HG02981 (cell line): ENCODE results near the gene UGT1A7.
"Not testable (repeated sequence)": the region's sequence is repeated elsewhere in the genome, so short reads cannot be mapped to it uniquely, and the experiment has no call there.

Source experiments
- ATAC-seq: cut with Tn5 transposase; IDR thresholded peaks from one replicate; pipeline ENCODE4 v1.9.1; 2021; ENCODE audit warnings: mild to moderate bottlenecking, moderate library complexity; ENCODE audit not compliant: unreplicated experiment

UGT1A7 gene

GRCh38 chr2:233711312-233712008 lies 29.8 kb downstream of the UGT1A7 start:
- ATAC-seq: no peak

- no peak for ATAC-seq
Measured at GRCh38 chr2:233712611-233713261, 31.0 kb downstream of the UGT1A7 start, which contains the start of gene UGT1A5. Gene UGT1A5, plus strand, starts transcription at chr2:233712907. Its CDS starts 85 bp downstream, at chr2:233712992.

- no peak for ATAC-seq
Measured at GRCh38 chr2:233713262-233713615, 31.5 kb downstream of the UGT1A7 start.

- ATAC-seq: no peak
Measured at GRCh38 chr2:233714121-233714520, 32.4 kb downstream of the UGT1A7 start.

GRCh38 chr2:233718552-233718951 lies 36.9 kb downstream of the UGT1A7 start, which contains the start of gene UGT1A4:
Gene UGT1A4, plus strand, starts transcription at chr2:233718736. Its CDS starts 85 bp downstream, at chr2:233718821.
- ATAC-seq: no peak

- ATAC-seq: no peak
Measured at GRCh38 chr2:233728723-233729301, 47.1 kb downstream of the UGT1A7 start, which contains the start of gene UGT1A3. Gene UGT1A3, plus strand, starts transcription at chr2:233729042. Its CDS starts 85 bp downstream, at chr2:233729127.

- ATAC-seq: not testable (repeated sequence)
Measured at GRCh38 chr2:233736868-233737653, 55.4 kb downstream of the UGT1A7 start.

- no peak for ATAC-seq
Measured at GRCh38 chr2:233740870-233741269, 59.2 kb downstream of the UGT1A7 start.

- ATAC-seq: no peak
Measured at GRCh38 chr2:233743464-233744259, 62.0 kb downstream of the UGT1A7 start.

GRCh38 chr2:233745073-233745755 lies 63.5 kb downstream of the UGT1A7 start:
- ATAC-seq: no peak

- ATAC-seq: not testable (repeated sequence)
Measured at GRCh38 chr2:233745838-233746237, 64.1 kb downstream of the UGT1A7 start.

- no peak for ATAC-seq
Measured at GRCh38 chr2:233746475-233747282, 65.0 kb downstream of the UGT1A7 start.

GRCh38 chr2:233747283-233747544 lies 65.5 kb downstream of the UGT1A7 start:
- no peak for ATAC-seq

- not testable (repeated sequence) for ATAC-seq
Measured at GRCh38 chr2:233750689-233751088, 69.0 kb downstream of the UGT1A7 start.

GRCh38 chr2:233751212-233752009 lies 69.7 kb downstream of the UGT1A7 start:
- not testable (repeated sequence) for ATAC-seq

- ATAC-seq: no peak
Measured at GRCh38 chr2:233754872-233755611, 73.3 kb downstream of the UGT1A7 start.

GRCh38 chr2:233756429-233757081 lies 74.9 kb downstream of the UGT1A7 start:
- no peak for ATAC-seq
